ENCODE results near the gene NCOA7.
"Not testable (repeated sequence)": the region's sequence is repeated elsewhere in the genome, so short reads cannot be mapped to it uniquely, and the experiment has no call there.

The NCOA7 gene

GRCh38 chr6:125970760-125971159, 180.0 kb downstream of the NCOA7 start:
- no peak for DNase-seq (ENCODE audit: low read depth in 2 of 2, low spot score in 1 of 2)

GRCh38 chr6:125972478-125972877, 181.7 kb downstream of the NCOA7 start:
- not testable (repeated sequence) for DNase-seq (ENCODE audit: low read depth in 2 of 2, low spot score in 1 of 2)

GRCh38 chr6:125974214-125974866, 183.6 kb downstream of the NCOA7 start:
- DNase-seq (ENCODE audit: low read depth in 2 of 2, low spot score in 1 of 2): no peak

- DNase-seq (ENCODE audit: low read depth in 2 of 2, low spot score in 1 of 2): no peak
Observed at GRCh38 chr6:125979101-125979500, 188.3 kb downstream of the NCOA7 start.
